ENCODE results near the gene TBL3.

The TBL3 gene

DNA sequence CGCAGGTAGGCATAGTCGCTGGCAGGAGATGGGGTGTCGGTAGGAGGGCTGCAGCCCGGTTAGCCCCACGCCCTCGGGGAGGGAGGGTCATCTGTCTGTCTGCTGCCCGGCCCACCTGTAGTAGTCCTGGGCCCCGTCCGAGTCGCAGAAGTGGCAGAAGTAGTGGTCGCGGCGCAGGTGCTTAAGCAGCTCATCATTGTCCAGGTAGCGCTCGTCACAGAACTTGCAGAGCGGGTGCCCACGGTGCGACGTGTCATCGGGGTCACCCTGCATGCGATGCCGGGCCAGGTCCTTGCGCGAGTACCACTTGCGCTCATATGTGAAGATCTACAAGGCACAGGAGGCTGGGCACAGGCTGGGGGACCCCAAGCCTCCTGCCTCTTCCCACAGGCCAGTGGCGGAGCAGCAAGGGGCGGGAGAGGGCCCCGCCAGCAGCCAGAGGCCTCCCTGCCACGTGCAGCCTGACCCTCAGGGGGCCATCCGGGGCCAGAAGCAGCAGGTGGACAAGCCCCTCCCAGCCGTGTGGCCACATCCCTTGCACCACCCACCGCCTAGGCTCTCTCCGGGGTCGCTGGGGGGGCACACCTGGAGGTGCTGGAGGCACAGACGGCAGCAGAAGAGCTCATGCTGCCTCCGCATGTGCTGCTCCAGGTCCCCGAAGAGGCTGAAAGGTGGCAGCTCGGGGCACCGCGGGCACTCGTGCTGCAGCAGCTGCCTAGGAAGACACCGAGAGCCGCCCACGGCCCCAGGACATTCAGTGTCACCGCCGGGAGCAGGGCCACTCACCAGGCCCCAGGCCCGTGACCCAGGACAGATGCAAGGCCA is 30.8 kb downstream of the TBL3 start:
- Histone ChIP-seq H3K36me3 (ENCODE audit: insufficient read depth, low read length) (peaks cover 28% of the 10 kb centered on the region; the same call in 1 of the 2 replicates), H3F3A (ENCODE audit: low read depth) (no peaks in the 10 kb centered on the region), H4K20me1 (ENCODE audit: insufficient read depth, low read length, poor library complexity, severe bottlenecking) (peaks cover 8% of the 10 kb centered on the region), H3K4me2 (ENCODE audit: low read depth, low read length, poor library complexity, severe bottlenecking) (no peak overlapping the region), H3K27me3 (ENCODE audit: insufficient read depth, low read length, poor library complexity, severe bottlenecking) (no peaks in the 10 kb centered on the region), H3K4me1 (ENCODE audit: insufficient read depth, low read length, poor library complexity, severe bottlenecking) (no peaks in the 10 kb centered on the region), H3K9ac (ENCODE audit: low read depth, low read length, poor library complexity, severe bottlenecking) (no peak overlapping the region), H3K9me2 (replicated peaks; ENCODE audit: low read depth, low read length) (no peaks in the 10 kb centered on the region), H3K9me3 (ENCODE audit: insufficient read depth, low read depth, low read length) (no peaks in the 10 kb centered on the region), H2AFZ (ENCODE audit: low read length) (no peak overlapping the region), H3K79me2 (ENCODE audit: insufficient read depth, low read length) (peaks cover 37% of the 10 kb centered on the region), H3K4me3 (ENCODE audit: low read length, poor library complexity, severe bottlenecking) (no peak overlapping the region)
- TF ChIP-seq EZH2phosphoT487 (IDR thresholded peaks at IDR 0.05; ENCODE audit: borderline replicate concordance), result no peak

DNA sequence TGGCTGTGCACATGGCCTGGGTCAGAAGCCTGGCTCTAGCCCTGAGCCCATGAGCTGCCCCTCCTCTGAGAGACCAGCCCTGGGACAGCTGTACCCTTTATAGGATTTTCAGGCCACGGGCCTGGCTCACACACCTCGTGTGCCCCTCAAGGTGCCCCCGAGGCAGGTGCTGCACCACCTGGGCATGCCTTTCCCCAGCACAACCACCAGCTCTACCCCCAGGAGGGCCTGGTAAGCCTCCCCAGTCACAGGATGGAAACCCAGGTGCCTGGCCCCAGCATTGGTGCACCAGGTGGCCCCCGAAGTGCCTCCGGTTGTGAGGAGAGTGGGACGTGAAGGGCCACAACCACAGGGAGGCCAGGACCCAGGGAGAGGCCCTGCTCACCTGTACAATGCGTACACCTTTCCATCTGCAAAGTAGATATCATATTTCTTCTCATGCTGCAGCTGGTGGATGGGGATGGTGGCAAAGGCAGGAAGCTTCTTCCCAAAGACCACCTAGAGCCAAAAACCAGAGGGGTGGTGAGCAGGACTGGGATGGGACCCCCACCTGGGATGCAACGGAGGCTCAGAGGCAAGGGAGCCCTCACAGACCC is 31.5 kb downstream of the TBL3 start:
- H3K9me2 ChIP-seq (replicated peaks; ENCODE audit: low read depth, low read length), result no peaks in the 10 kb centered on the region
- peaks cover 44% of the 10 kb centered on the region for H3K79me2 ChIP-seq (ENCODE audit: insufficient read depth, low read length)
- H3K27me3 ChIP-seq (ENCODE audit: insufficient read depth, low read length, poor library complexity, severe bottlenecking), result no peaks in the 10 kb centered on the region
- no peak overlapping the region for H2AFZ ChIP-seq (ENCODE audit: low read length)
- peaks cover 15% of the 10 kb centered on the region for H4K20me1 ChIP-seq (ENCODE audit: insufficient read depth, low read length, poor library complexity, severe bottlenecking)
- H3K4me2 ChIP-seq (ENCODE audit: low read depth, low read length, poor library complexity, severe bottlenecking), result no peak overlapping the region
- H3K9me3 ChIP-seq (ENCODE audit: insufficient read depth, low read depth, low read length), result no peaks in the 10 kb centered on the region
- no peak overlapping the region for H3K9ac ChIP-seq (ENCODE audit: low read depth, low read length, poor library complexity, severe bottlenecking)
- no peak overlapping the region for H3K4me3 ChIP-seq (ENCODE audit: low read length, poor library complexity, severe bottlenecking)
- TF ChIP-seq, protein P1, sequence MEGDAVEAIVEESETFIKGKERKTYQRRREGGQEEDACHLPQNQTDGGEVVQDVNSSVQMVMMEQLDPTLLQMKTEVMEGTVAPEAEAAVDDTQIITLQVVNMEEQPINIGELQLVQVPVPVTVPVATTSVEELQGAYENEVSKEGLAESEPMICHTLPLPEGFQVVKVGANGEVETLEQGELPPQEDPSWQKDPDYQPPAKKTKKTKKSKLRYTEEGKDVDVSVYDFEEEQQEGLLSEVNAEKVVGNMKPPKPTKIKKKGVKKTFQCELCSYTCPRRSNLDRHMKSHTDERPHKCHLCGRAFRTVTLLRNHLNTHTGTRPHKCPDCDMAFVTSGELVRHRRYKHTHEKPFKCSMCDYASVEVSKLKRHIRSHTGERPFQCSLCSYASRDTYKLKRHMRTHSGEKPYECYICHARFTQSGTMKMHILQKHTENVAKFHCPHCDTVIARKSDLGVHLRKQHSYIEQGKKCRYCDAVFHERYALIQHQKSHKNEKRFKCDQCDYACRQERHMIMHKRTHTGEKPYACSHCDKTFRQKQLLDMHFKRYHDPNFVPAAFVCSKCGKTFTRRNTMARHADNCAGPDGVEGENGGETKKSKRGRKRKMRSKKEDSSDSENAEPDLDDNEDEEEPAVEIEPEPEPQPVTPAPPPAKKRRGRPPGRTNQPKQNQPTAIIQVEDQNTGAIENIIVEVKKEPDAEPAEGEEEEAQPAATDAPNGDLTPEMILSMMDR (conservative IDR thresholded peaks at IDR 0.05; ENCODE audit: low read length), result no peak
- H3K36me3 ChIP-seq (ENCODE audit: insufficient read depth, low read length), result peaks cover 28% of the 10 kb centered on the region; the same call in 1 of the 2 replicates
- H3F3A ChIP-seq (ENCODE audit: low read depth), result no peaks in the 10 kb centered on the region
- peaks cover 4% of the 10 kb centered on the region for H3K4me1 ChIP-seq (ENCODE audit: insufficient read depth, low read length, poor library complexity, severe bottlenecking)

DNA sequence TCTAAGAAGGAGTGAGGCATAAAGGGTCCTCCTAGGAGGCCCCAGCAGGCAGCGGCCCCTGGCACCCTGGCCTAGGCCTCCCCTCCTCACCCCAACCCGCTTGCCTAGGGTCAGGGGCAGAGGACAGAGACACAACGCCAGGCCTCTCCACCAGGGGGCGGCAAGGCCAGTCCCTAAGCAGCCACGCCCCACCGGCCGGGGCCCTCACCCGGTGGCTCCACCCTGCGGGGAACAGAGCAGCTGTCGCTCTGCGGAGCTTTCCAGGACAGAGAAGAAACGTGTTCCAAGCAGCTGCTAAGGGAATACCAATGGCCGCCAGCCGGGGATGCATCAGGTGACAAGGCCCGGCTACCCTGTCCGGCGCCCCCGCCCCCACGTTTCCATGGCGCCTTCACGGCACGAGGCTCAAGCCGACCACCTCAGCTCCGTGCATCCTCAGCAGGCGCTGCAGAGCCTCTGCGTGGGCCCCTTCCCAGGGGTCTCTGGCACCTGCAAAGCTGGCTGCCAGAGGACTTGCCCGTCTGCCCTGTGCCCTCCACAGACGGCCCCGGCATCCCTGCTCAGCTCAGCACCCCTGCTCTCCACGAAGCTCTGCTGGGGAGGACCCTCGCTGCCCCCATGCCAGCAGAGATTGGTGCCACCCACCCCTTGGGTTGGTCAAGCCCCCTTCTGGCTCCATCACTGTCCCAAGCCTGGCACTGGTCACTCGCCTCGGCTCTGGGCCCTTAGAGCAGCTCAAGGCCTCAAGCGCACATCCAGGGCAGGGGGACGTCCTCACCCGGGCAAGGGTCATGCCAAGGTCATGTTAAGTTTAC is 32.2 kb downstream of the TBL3 start:
- peaks cover 28% of the 10 kb centered on the region; the same call in 1 of the 2 replicates for H3K36me3 ChIP-seq (ENCODE audit: insufficient read depth, low read length)
- H3K4me3 ChIP-seq (ENCODE audit: low read length, poor library complexity, severe bottlenecking), result no peak overlapping the region
- peaks cover 4% of the 10 kb centered on the region for H3K4me1 ChIP-seq (ENCODE audit: insufficient read depth, low read length, poor library complexity, severe bottlenecking)

More for the DNA sequence above, 32.2 kb downstream of the TBL3 start:
- H3K9ac ChIP-seq (ENCODE audit: low read depth, low read length, poor library complexity, severe bottlenecking), result no peak overlapping the region
- TF ChIP-seq, protein P1 (conservative IDR thresholded peaks at IDR 0.05; ENCODE audit: low read length), result peak; percentile 70
- TF ChIP-seq EZH2phosphoT487 (IDR thresholded peaks at IDR 0.05; ENCODE audit: borderline replicate concordance), result no peak
- H4K20me1 ChIP-seq (ENCODE audit: insufficient read depth, low read length, poor library complexity, severe bottlenecking), result peaks cover 21% of the 10 kb centered on the region
- H3K79me2 ChIP-seq (ENCODE audit: insufficient read depth, low read length), result peaks cover 51% of the 10 kb centered on the region
- no peak overlapping the region for H3K4me2 ChIP-seq (ENCODE audit: low read depth, low read length, poor library complexity, severe bottlenecking)
- H2AFZ ChIP-seq (ENCODE audit: low read length), result no peak overlapping the region
- H3K9me2 ChIP-seq (replicated peaks; ENCODE audit: low read depth, low read length), result no peaks in the 10 kb centered on the region
- H3F3A ChIP-seq (ENCODE audit: low read depth), result no peaks in the 10 kb centered on the region
- H3K27me3 ChIP-seq (ENCODE audit: insufficient read depth, low read length, poor library complexity, severe bottlenecking), result no peaks in the 10 kb centered on the region
- no peaks in the 10 kb centered on the region for H3K9me3 ChIP-seq (ENCODE audit: insufficient read depth, low read depth, low read length)
